ENCODE data around the gene HSH2D. TPM values are rescaled to one million over a fixed set of nuclear protein-coding genes. Genes with fewer than 3 reads are reported as not detected.
A peak's percentile ranks its signal among the peaks of the same experiment; 100 is the strongest.
"Not testable (repeated sequence)": the region's sequence is repeated elsewhere in the genome, so short reads cannot be mapped to it uniquely, and the experiment has no call there.

The HSH2D gene
- total RNA-seq, 4 donors from 2014 or later: 28.0 to 111 (median 58.8) TPM

GRCh38 chr19:16117594-16118033, 25.9 kb upstream of the HSH2D start:
- Histone ChIP-seq H3K27ac (peak overlapping the region; percentile 75 to 86 (median 82)), H3K9me3 (no peaks in the 10 kb centered on the region), H3K27me3 (no peaks in the 10 kb centered on the region), H3K36me3 (peaks cover 0 to 55% (median 0%) of the 10 kb centered on the region in 3 donors), H3K4me3 (no peak overlapping the region), H3K4me1 (peaks cover 11 to 71% (median 33%) of the 10 kb centered on the region in 4 donors)
- TF ChIP-seq POLR2A (IDR thresholded peaks at IDR 0.05) (no peak), CTCF (IDR thresholded peaks at IDR 0.05) (no peak)
- DNase-seq: peak in 2 of 3 donors; percentile 67 to 69

GRCh38 chr19:16118489-16119033, 24.9 kb upstream of the HSH2D start:
- H3K27me3 ChIP-seq: no peaks in the 10 kb centered on the region
- peak overlapping the region; percentile 75 to 86 (median 82) for H3K27ac ChIP-seq
- peaks cover 11 to 61% (median 28%) of the 10 kb centered on the region in 4 donors for H3K4me1 ChIP-seq
- peak in 2 of 3 donors; percentile 85 to 89 for DNase-seq
- H3K36me3 ChIP-seq: peaks cover 0 to 60% (median 0%) of the 10 kb centered on the region in 3 donors
- H3K4me3 ChIP-seq: peak overlapping the region in 1 of 4 donors; percentile 2
- TF ChIP-seq POLR2A (IDR thresholded peaks at IDR 0.05): no peak
- TF ChIP-seq CTCF (IDR thresholded peaks at IDR 0.05): no peak
- no peaks in the 10 kb centered on the region for H3K9me3 ChIP-seq

- Histone ChIP-seq H3K27ac (peak overlapping the region; percentile 75 to 86 (median 82)), H3K4me1 (peaks cover 11 to 54% (median 28%) of the 10 kb centered on the region in 4 donors), H3K36me3 (peaks cover 0 to 67% (median 0%) of the 10 kb centered on the region in 3 donors), H3K4me3 (peak overlapping the region in 1 of 4 donors; percentile 2)
- H3K9me3 ChIP-seq, H3K27me3 ChIP-seq: not testable (repeated sequence)
- peak in 2 of 3 donors; percentile 53 to 83 for DNase-seq
- TF ChIP-seq POLR2A (IDR thresholded peaks at IDR 0.05): peak in 1 of 2 donors; percentile 14
Observed at GRCh38 chr19:16119075-16119857, 24.2 kb upstream of the HSH2D start.

GRCh38 chr19:16121141-16121540, 22.3 kb upstream of the HSH2D start:
- TF ChIP-seq CTCF (IDR thresholded peaks at IDR 0.05): no peak
- no peak for TF ChIP-seq POLR2A (IDR thresholded peaks at IDR 0.05)
- H3K27ac ChIP-seq: peak overlapping the region in 2 of 4 donors; percentile 19 to 86
- H3K27me3 ChIP-seq: no peaks in the 10 kb centered on the region
- H3K9me3 ChIP-seq: no peaks in the 10 kb centered on the region
- H3K36me3 ChIP-seq: peaks cover 0 to 83% (median 0%) of the 10 kb centered on the region in 3 donors
- H3K4me3 ChIP-seq: no peak overlapping the region
- peaks cover 8 to 46% (median 21%) of the 10 kb centered on the region in 4 donors for H3K4me1 ChIP-seq
- DNase-seq: no peak

- TF ChIP-seq POLR2A (IDR thresholded peaks at IDR 0.05) (no peak), CTCF (IDR thresholded peaks at IDR 0.05) (no peak)
- Histone ChIP-seq H3K27ac (no peak overlapping the region), H3K4me1 (peaks cover 8 to 38% (median 21%) of the 10 kb centered on the region in 4 donors), H3K27me3 (no peaks in the 10 kb centered on the region), H3K36me3 (peaks cover 0 to 91% (median 0%) of the 10 kb centered on the region in 3 donors), H3K4me3 (no peak overlapping the region), H3K9me3 (no peaks in the 10 kb centered on the region)
- no peak for DNase-seq
Observed at GRCh38 chr19:16121967-16122366, 21.5 kb upstream of the HSH2D start.

- Histone ChIP-seq H3K36me3 (peaks cover 0 to 100% (median 0%) of the 10 kb centered on the region in 3 donors), H3K27me3 (no peaks in the 10 kb centered on the region), H3K27ac (peak overlapping the region in 2 of 4 donors; percentile 67 to 90), H3K9me3 (no peaks in the 10 kb centered on the region), H3K4me1 (peaks cover under 1 to 16% (median 4%) of the 10 kb centered on the region in 4 donors), H3K4me3 (no peak overlapping the region)
- no peak for DNase-seq
- no peak for TF ChIP-seq POLR2A (IDR thresholded peaks at IDR 0.05)
- TF ChIP-seq CTCF (IDR thresholded peaks at IDR 0.05): no peak
Observed at GRCh38 chr19:16124953-16125352, 18.5 kb upstream of the HSH2D start.

Measured in Peyer's patch (tissue), 4 donors.